ENCODE measurements around the gene PPIG. TPM values are rescaled to one million over a fixed set of nuclear protein-coding genes. Genes with fewer than 3 reads are reported as not detected.

Gene PPIG
- total and polyA plus RNA-seq, 9 of the 15 experiments (the other 6 are each of a cell fraction or from before 2014, with no cell fraction given) = 52.5 to 166 (median 124) TPM

DNA sequence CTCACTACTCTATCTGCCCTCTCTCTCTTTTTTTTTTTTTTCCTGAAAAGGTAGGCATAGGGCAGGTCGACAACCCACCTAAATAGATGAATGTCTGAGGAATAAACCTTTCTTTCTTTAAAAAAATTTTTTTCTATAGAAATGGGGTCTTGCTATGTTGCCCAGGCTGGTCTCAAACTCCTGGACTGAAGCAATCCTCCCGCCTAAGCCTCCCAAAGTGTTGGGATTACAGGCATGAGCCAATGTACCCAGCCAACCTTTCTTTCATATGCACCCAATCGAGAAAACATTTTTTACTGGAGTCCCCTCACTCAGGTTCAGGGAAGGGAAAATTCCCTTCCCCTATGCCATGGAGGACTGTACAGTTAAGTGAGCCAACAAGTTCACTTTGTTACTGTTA is 79.1 kb downstream of the PPIG start:
- Histone ChIP-seq H3K27ac (ENCODE audit: extremely low read depth, low read depth, low read length) (peak overlapping the region; percentile 53; the same call in 2 of the 3 replicates), H3K27me3 (ENCODE audit: control insufficient read depth in 2 of 2, insufficient read depth in 2 of 2, low read length in 2 of 2) (no peaks in the 10 kb centered on the region), H3K9me3 (replicated peaks; ENCODE audit: control insufficient read depth, insufficient read depth, low read depth, low read length) (no peaks in the 10 kb centered on the region), H3K4me2 (ENCODE audit: insufficient read depth, low read length) (peak overlapping the region; percentile 57; the same call in 1 of the 2 replicates), H3K79me2 (ENCODE audit: control insufficient read depth, insufficient read depth, low read length) (no peaks in the 10 kb centered on the region), H3K4me3 (no peak overlapping the region), H3K9ac (ENCODE audit: insufficient read depth in 1 of 2, low read depth in 2 of 2, low read length in 2 of 2) (peak overlapping the region in 1 of 2 experiments; percentile 46; a peak in 1 of 4 replicates), H3K9me1 (ENCODE audit: control insufficient read depth, insufficient read depth, low read length) (no peaks in the 10 kb centered on the region), H3K4me1 (replicated peaks in 1 of 2; ENCODE audit: control insufficient read depth in 2 of 2, insufficient read depth in 2 of 2, low read length in 2 of 2) (peaks cover 10 to 62% of the 10 kb centered on the region in 2 experiments), H2AFZ (ENCODE audit: low read depth, low read length) (0 out of 2 replicates have a peak overlapping the region, but pooled peaks have one; percentile 0), H3K36me3 (ENCODE audit: control insufficient read depth, insufficient read depth, low read length) (no peaks in the 10 kb centered on the region), H4K20me1 (replicated peaks; ENCODE audit: control insufficient read depth, insufficient read depth, low read length) (no peaks in the 10 kb centered on the region)
- no peak for DNase-seq (ENCODE audit: extremely low read depth in 1 of 4, low spot score in 3 of 4)
- BruUV-seq (replicated peaks) = no TSS peak
- ATAC-seq = no peak
- FAIRE-seq = no peak
- intact Hi-C loops (cut with micrococcal nuclease) = loop anchor here (10.0 kb wide), 1 partner anchor 262 kb away; no protein-coding TSS in a partner anchor
- POLR2A ChIA-PET = interaction anchor here (0.9 to 1.2 kb wide), 2 partner anchors 18 to 32 kb away, joined by 3 to 4 read pairs; no protein-coding TSS in a partner anchor
- CTCF ChIA-PET (ENCODE audit: low intra/inter-chr PET ratio) = no interaction called here
- TF ChIP-seq ZNF408 (CRISPR knock-in tag; IDR thresholded peaks at IDR 0.05; ENCODE audit: low read depth) (no peak), MAFF (IDR thresholded peaks at IDR 0.05; ENCODE audit: low read length) (no peak), ZNF133 (CRISPR knock-in tag; IDR thresholded peaks at IDR 0.05) (no peak), NCOA4 (IDR thresholded peaks at IDR 0.05; ENCODE audit: partially characterized antibody) (no peak), KDM2B (CRISPR knock-in tag; IDR thresholded peaks at IDR 0.05) (no peak), SNIP1 (IDR thresholded peaks at IDR 0.05; ENCODE audit: low read depth) (no peak), MCM2 (IDR thresholded peaks at IDR 0.05; ENCODE audit: low read depth) (no peak), ZNF121 (CRISPR knock-in tag; conservative IDR thresholded peaks at IDR 0.05) (peak; percentile 99), HCFC1 (IDR thresholded peaks at IDR 0.05; ENCODE audit: low read depth, low read length) (no peak), CC2D1A (IDR thresholded peaks at IDR 0.05) (no peak), SIRT6 (IDR thresholded peaks at IDR 0.05; ENCODE audit: low read depth, low read length) (no peak), POLR2H (tag; IDR thresholded peaks at IDR 0.05; ENCODE audit: low read depth) (no peak), SLC30A9 (CRISPR knock-in tag; IDR thresholded peaks at IDR 0.05) (no peak), ZNF253 (CRISPR knock-in tag; conservative IDR thresholded peaks at IDR 0.05) (no peak), BRF1 (IDR thresholded peaks at IDR 0.05; ENCODE audit: borderline replicate concordance, extremely low read depth, insufficient read length) (no peak), RBM25 (IDR thresholded peaks at IDR 0.05; ENCODE audit: low read depth, low read length, severe bottlenecking) (peak; percentile 84), ZNF3 (CRISPR knock-in tag; IDR thresholded peaks at IDR 0.05) (no peak), BCOR (IDR thresholded peaks at IDR 0.05) (peak; percentile 68), ETV6 (IDR thresholded peaks at IDR 0.05; ENCODE audit: borderline replicate concordance in 1 of 2, low read depth in 2 of 2, low read length in 1 of 2) (no peak), ETV6 (CRISPR knock-in tag; IDR thresholded peaks at IDR 0.05; ENCODE audit: borderline replicate concordance) (no peak), ARNT (IDR thresholded peaks at IDR 0.05) (0 out of 4 replicates have a peak, but pooled peaks of 1 of the 2 experiments have one; percentile 7), ZNF766 (CRISPR knock-in tag; conservative IDR thresholded peaks at IDR 0.05) (no peak), ZNF717 (CRISPR knock-in tag; IDR thresholded peaks at IDR 0.05) (no peak), PHB2 (IDR thresholded peaks at IDR 0.05; ENCODE audit: low read depth) (no peak)
- 72% methylated on average over 3 of the region's 3 CpGs for WGBS (ENCODE audit: insufficient coverage, low coverage, missing lambda C conversion rate)
- in situ Hi-C loops (cut with MboI) = no loop called here
